Liver (tissue), 3 donors: ENCODE measurements around the gene PDE4D.

ENCODE experiments used
- EGR1 ChIP-seq, 2 donors: IDR thresholded peaks; 2 replicates each; pipeline ENCODE4 v1.6.1; 2016 to 2018; ENCODE audit warnings: antibody characterized with exemption in 2 of 2, low read depth in 2 of 2
- FOXA1 ChIP-seq: IDR thresholded peaks from 2 replicates; pipeline ENCODE4 v1.6.1; 2016; ENCODE audit warnings: antibody characterized with exemption
- GABPA ChIP-seq, 2 donors: IDR thresholded peaks in 1 of 2; conservative IDR thresholded peaks in 1 of 2; 2 replicates each; pipeline ENCODE4 v1.6.1; 2016; ENCODE audit warnings: antibody characterized with exemption in 2 of 2, mild to moderate bottlenecking in 1 of 2, moderate library complexity in 1 of 2
- JUND ChIP-seq, 2 donors: IDR thresholded peaks; 2 replicates each; pipeline ENCODE4 v1.6.1; 2016; ENCODE audit warnings: antibody characterized with exemption in 2 of 2
- RAD21 ChIP-seq, 2 donors: IDR thresholded peaks; 2 replicates each; pipeline ENCODE4 v1.6.1; 2016; ENCODE audit warnings: antibody characterized with exemption in 2 of 2, mild to moderate bottlenecking in 2 of 2
- RXRA ChIP-seq, 2 donors: IDR thresholded peaks; 2 replicates each; pipeline ENCODE4 v1.6.1; 2017 to 2018; ENCODE audit warnings: antibody characterized with exemption in 2 of 2, mild to moderate bottlenecking in 1 of 2
- SP1 ChIP-seq: IDR thresholded peaks from 2 replicates; pipeline ENCODE4 v1.6.1; 2018; ENCODE audit warnings: antibody characterized with exemption, mild to moderate bottlenecking
- TAF1 ChIP-seq: conservative IDR thresholded peaks from 2 replicates; pipeline ENCODE4 v1.6.1; 2016; ENCODE audit warnings: antibody characterized with exemption, mild to moderate bottlenecking
- YY1 ChIP-seq: IDR thresholded peaks from 2 replicates; pipeline ENCODE4 v1.6.1; 2016; ENCODE audit warnings: antibody characterized with exemption, mild to moderate bottlenecking
- TF ChIP-seq, protein P1 (sequence below): fragments of 150-350 bp; IDR thresholded peaks from 2 replicates; pipeline ENCODE4 v1.5.1; 2017; ENCODE audit warnings: improper control_type of control experiment, low read depth, low read length; ENCODE audit not compliant: missing input control
- TF ChIP-seq, protein P2 (sequence below): IDR thresholded peaks from 2 replicates; pipeline ENCODE4 v1.6.1; 2016; ENCODE audit warnings: antibody characterized with exemption, mild to moderate bottlenecking
- TF ChIP-seq, protein P3 (sequence below): IDR thresholded peaks from 2 replicates; pipeline ENCODE4 v1.6.1; 2016; ENCODE audit warnings: antibody characterized with exemption
- TF ChIP-seq, protein P4 (sequence below): IDR thresholded peaks from 2 replicates; pipeline ENCODE4 v1.6.1; 2016; ENCODE audit warnings: antibody characterized with exemption
- TF ChIP-seq, protein P5 (sequence below): IDR thresholded peaks from 2 replicates; pipeline ENCODE4 v1.6.1; 2016; ENCODE audit warnings: antibody characterized with exemption
- donor health status: healthy.
- donor health status: healthy.

DNA sequence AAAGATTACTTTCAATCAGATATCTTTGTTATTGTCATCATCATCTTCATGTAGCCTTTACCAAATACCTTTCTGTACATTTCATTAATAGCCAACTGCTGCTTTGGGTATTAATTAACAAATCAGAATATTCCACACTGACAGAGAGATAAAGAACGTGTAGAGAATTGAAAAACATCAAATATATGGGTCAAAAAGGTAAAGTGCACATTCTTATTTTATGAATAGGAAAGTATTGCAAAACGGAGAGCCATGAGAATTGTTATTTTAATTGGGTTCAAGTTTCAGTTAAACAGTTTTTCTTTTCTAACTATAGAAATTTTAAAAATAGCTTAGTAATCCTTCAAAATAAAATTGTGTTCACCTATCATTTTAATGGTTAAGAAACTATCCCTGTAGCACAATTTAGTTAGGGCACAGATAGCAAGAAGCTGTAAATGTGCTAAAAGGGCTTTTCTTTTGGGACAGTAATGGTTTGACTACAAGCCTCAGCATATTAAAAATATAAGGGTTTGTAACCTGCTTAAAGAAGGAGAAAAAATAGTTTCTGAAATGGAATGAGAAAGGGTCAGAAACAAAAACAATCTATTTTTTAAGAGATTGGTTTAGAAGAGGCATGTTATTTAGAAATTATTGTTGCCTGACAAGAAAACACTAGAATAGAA is 62.9 kb downstream of the PDE4D start:
- TF ChIP-seq, protein P1, sequence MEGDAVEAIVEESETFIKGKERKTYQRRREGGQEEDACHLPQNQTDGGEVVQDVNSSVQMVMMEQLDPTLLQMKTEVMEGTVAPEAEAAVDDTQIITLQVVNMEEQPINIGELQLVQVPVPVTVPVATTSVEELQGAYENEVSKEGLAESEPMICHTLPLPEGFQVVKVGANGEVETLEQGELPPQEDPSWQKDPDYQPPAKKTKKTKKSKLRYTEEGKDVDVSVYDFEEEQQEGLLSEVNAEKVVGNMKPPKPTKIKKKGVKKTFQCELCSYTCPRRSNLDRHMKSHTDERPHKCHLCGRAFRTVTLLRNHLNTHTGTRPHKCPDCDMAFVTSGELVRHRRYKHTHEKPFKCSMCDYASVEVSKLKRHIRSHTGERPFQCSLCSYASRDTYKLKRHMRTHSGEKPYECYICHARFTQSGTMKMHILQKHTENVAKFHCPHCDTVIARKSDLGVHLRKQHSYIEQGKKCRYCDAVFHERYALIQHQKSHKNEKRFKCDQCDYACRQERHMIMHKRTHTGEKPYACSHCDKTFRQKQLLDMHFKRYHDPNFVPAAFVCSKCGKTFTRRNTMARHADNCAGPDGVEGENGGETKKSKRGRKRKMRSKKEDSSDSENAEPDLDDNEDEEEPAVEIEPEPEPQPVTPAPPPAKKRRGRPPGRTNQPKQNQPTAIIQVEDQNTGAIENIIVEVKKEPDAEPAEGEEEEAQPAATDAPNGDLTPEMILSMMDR = no peak
- TF ChIP-seq RAD21 (IDR thresholded peaks at IDR 0.05) = no peak
- no peak for TF ChIP-seq YY1
- TF ChIP-seq, protein P2, sequence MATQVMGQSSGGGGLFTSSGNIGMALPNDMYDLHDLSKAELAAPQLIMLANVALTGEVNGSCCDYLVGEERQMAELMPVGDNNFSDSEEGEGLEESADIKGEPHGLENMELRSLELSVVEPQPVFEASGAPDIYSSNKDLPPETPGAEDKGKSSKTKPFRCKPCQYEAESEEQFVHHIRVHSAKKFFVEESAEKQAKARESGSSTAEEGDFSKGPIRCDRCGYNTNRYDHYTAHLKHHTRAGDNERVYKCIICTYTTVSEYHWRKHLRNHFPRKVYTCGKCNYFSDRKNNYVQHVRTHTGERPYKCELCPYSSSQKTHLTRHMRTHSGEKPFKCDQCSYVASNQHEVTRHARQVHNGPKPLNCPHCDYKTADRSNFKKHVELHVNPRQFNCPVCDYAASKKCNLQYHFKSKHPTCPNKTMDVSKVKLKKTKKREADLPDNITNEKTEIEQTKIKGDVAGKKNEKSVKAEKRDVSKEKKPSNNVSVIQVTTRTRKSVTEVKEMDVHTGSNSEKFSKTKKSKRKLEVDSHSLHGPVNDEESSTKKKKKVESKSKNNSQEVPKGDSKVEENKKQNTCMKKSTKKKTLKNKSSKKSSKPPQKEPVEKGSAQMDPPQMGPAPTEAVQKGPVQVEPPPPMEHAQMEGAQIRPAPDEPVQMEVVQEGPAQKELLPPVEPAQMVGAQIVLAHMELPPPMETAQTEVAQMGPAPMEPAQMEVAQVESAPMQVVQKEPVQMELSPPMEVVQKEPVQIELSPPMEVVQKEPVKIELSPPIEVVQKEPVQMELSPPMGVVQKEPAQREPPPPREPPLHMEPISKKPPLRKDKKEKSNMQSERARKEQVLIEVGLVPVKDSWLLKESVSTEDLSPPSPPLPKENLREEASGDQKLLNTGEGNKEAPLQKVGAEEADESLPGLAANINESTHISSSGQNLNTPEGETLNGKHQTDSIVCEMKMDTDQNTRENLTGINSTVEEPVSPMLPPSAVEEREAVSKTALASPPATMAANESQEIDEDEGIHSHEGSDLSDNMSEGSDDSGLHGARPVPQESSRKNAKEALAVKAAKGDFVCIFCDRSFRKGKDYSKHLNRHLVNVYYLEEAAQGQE = no peak
- no peak for TF ChIP-seq RXRA (IDR thresholded peaks at IDR 0.05)
- TF ChIP-seq, protein P3, sequence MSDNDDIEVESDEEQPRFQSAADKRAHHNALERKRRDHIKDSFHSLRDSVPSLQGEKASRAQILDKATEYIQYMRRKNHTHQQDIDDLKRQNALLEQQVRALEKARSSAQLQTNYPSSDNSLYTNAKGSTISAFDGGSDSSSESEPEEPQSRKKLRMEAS = no peak
- no peak for TF ChIP-seq SP1
- no peak for TF ChIP-seq EGR1 (IDR thresholded peaks at IDR 0.05; ENCODE audit: low read depth in 2 of 2)
- TF ChIP-seq FOXA1 = no peak
- TF ChIP-seq, protein P4, sequence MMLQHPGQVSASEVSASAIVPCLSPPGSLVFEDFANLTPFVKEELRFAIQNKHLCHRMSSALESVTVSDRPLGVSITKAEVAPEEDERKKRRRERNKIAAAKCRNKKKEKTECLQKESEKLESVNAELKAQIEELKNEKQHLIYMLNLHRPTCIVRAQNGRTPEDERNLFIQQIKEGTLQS = no peak
- no peak for TF ChIP-seq TAF1
- no peak for TF ChIP-seq JUND (IDR thresholded peaks at IDR 0.05)
- no peak for TF ChIP-seq GABPA (IDR thresholded peaks at IDR 0.05 in 1 of 2, conservative IDR thresholded peaks at IDR 0.05 in 1 of 2)
- TF ChIP-seq, protein P5, sequence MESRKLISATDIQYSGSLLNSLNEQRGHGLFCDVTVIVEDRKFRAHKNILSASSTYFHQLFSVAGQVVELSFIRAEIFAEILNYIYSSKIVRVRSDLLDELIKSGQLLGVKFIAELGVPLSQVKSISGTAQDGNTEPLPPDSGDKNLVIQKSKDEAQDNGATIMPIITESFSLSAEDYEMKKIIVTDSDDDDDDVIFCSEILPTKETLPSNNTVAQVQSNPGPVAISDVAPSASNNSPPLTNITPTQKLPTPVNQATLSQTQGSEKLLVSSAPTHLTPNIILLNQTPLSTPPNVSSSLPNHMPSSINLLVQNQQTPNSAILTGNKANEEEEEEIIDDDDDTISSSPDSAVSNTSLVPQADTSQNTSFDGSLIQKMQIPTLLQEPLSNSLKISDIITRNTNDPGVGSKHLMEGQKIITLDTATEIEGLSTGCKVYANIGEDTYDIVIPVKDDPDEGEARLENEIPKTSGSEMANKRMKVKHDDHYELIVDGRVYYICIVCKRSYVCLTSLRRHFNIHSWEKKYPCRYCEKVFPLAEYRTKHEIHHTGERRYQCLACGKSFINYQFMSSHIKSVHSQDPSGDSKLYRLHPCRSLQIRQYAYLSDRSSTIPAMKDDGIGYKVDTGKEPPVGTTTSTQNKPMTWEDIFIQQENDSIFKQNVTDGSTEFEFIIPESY = no peak
